Stimulated activated CD4-positive, alpha-beta T cell treated with anti-CD3 and anti-CD28 coated beads, Interleukin-4, amount 100 ng/mL, for 48 hours (primary cell): ENCODE measurements around the gene MB21D2.

ENCODE experiments used
- DNase-seq, 2 donors: peaks; one replicate each; pipeline ENCODE4 v3.0.0-alpha.2; 2020; ENCODE audit warnings: low read depth in 2 of 2

Gene MB21D2

GRCh38 chr3:192833177-192833890, 84.3 kb downstream of the MB21D2 start:
- DNase-seq = no peak

- DNase-seq = no peak
Observed at GRCh38 chr3:192831801-192832347, 85.8 kb downstream of the MB21D2 start.

GRCh38 chr3:192831111-192831644, 86.5 kb downstream of the MB21D2 start:
- DNase-seq = peak in 1 of 2 donors; percentile 41

- DNase-seq = no peak
Observed at GRCh38 chr3:192830291-192831110, 87.2 kb downstream of the MB21D2 start.

GRCh38 chr3:192827863-192828594, 89.6 kb downstream of the MB21D2 start:
- no peak for DNase-seq

GRCh38 chr3:192827208-192827607, 90.4 kb downstream of the MB21D2 start:
- DNase-seq = no peak

- DNase-seq = no peak
Observed at GRCh38 chr3:192826214-192827006, 91.2 kb downstream of the MB21D2 start.

GRCh38 chr3:192825657-192826200, 91.9 kb downstream of the MB21D2 start:
- no peak for DNase-seq

- DNase-seq = no peak
Observed at GRCh38 chr3:192825216-192825615, 92.4 kb downstream of the MB21D2 start.

- DNase-seq = no peak
Observed at GRCh38 chr3:192824313-192824712, 93.3 kb downstream of the MB21D2 start.

GRCh38 chr3:192821161-192821560, 96.5 kb downstream of the MB21D2 start:
- no peak for DNase-seq

- DNase-seq = no peak
Observed at GRCh38 chr3:192820161-192820560, 97.5 kb downstream of the MB21D2 start.

GRCh38 chr3:192819001-192819569, 98.6 kb downstream of the MB21D2 start:
- DNase-seq = peak; percentile 15 to 48

GRCh38 chr3:192818126-192818525, 99.5 kb downstream of the MB21D2 start:
- DNase-seq = no peak

GRCh38 chr3:192817506-192817905, 100.2 kb downstream of the MB21D2 start:
- no peak for DNase-seq

- DNase-seq = no peak
Observed at GRCh38 chr3:192817053-192817452, 100.6 kb downstream of the MB21D2 start.

- no peak for DNase-seq
Observed at GRCh38 chr3:192816351-192816750, 101.3 kb downstream of the MB21D2 start.

- DNase-seq = no peak
Observed at GRCh38 chr3:192812743-192813383, 104.8 kb downstream of the MB21D2 start.

- DNase-seq = no peak
Observed at GRCh38 chr3:192805711-192806110, 111.9 kb downstream of the MB21D2 start.

- DNase-seq = no peak
Observed at GRCh38 chr3:192804502-192804901, 113.2 kb downstream of the MB21D2 start.
